Hematopoietic multipotent progenitor cell treated with erythropoietin and hydrocortisone succinate and interleukin-3 and kit ligand, for 8 days (in vitro differentiated cells): ENCODE measurements around the gene SCT.

Experiments
- DNase-seq: peaks from one replicate; pipeline ENCODE4 v3.0.0-alpha.2; 2015

Gene SCT

GRCh38 chr11:643849-644738 lies 17.1 kb upstream of the SCT start:
- DNase-seq: no peak

- no peak for DNase-seq
These were observed 16.4 kb upstream of the SCT start for GRCh38 chr11:643366-643765.

- no peak for DNase-seq
These were observed 14.9 kb upstream of the SCT start for GRCh38 chr11:641806-642370.

GRCh38 chr11:640021-640706 lies 13.2 kb upstream of the SCT start:
- no peak for DNase-seq

GRCh38 chr11:639332-639955 lies 12.5 kb upstream of the SCT start:
- no peak for DNase-seq

- no peak for DNase-seq
These were observed 11.8 kb upstream of the SCT start for GRCh38 chr11:638631-639331.

- DNase-seq: no peak
These were observed 10.9 kb upstream of the SCT start for GRCh38 chr11:637593-638521.

- DNase-seq: no peak
These were observed 10.3 kb upstream of the SCT start for GRCh38 chr11:637333-637592.

GRCh38 chr11:636511-637332 lies 9.7 kb upstream of the SCT start, which contains the start of gene DRD4:
Gene DRD4 (plus strand): TSS chr11:637269. CDS start chr11:637305, 36 bp downstream.
- DNase-seq: no peak

GRCh38 chr11:635945-636510 lies 9.0 kb upstream of the SCT start:
- DNase-seq: no peak

GRCh38 chr11:630871-631270 lies 3.9 kb upstream of the SCT start:
- no peak for DNase-seq

- DNase-seq: no peak
These were observed 2.2 kb upstream of the SCT start for GRCh38 chr11:629237-629583.

- DNase-seq: no peak
These were observed 1.1 kb upstream of the SCT start for GRCh38 chr11:628056-628455.

- no peak for DNase-seq
These were observed 261 bp upstream of the SCT start for GRCh38 chr11:627308-627576.

- DNase-seq: no peak
These were observed 1.2 kb downstream of the SCT start for GRCh38 chr11:625636-626268.

GRCh38 chr11:624705-625635 lies 2.0 kb downstream of the SCT start, which contains the start of gene CDHR5:
Gene CDHR5 (minus strand): TSS chr11:624955. CDS start chr11:624902, 53 bp downstream.
- DNase-seq: no peak

- no peak for DNase-seq
These were observed 2.8 kb downstream of the SCT start for GRCh38 chr11:623999-624704.

GRCh38 chr11:623349-623869 lies 3.6 kb downstream of the SCT start:
- DNase-seq: no peak
